Kidney (tissue), 14 donors: ENCODE data around the gene SPOCK2. TPM values are rescaled to one million over a fixed set of nuclear protein-coding genes. Genes with fewer than 3 reads are reported as not detected.

ENCODE experiments used
- DNase-seq, 5 donors: peaks; one replicate each; pipeline ENCODE4 v3.0.0-alpha.2; 2013 to 2020
- FAIRE-seq: peaks from 2 replicates; lab custom pipeline; 2012; peaks lifted over from hg19 to GRCh38; lab: Jason Lieb, UNC
- H3K27ac ChIP-seq, 2 donors: one replicate each; pipeline ENCODE4 v1.7.0; 2013; ENCODE audit warnings: low read depth in 2 of 2, low read length in 2 of 2, inconsistent platforms in 1 of 2
- H3K27me3 ChIP-seq: one replicate; pipeline ENCODE4 v1.7.1; 2013; ENCODE audit warnings: low read length, inconsistent platforms; ENCODE audit not compliant: control insufficient read depth, insufficient read depth
- H3K36me3 ChIP-seq, 3 donors: one replicate each; pipeline versions ENCODE4 v1.7.0 to v1.7.1; 2013; ENCODE audit warnings: low read length in 3 of 3, control low read depth in 1 of 3, inconsistent platforms in 1 of 3; ENCODE audit not compliant: insufficient read depth in 3 of 3, control insufficient read depth in 2 of 3
- H3K4me1 ChIP-seq, 3 donors: one replicate each; pipeline versions ENCODE4 v1.7.0 to v1.7.1; 2013; ENCODE audit warnings: low read length in 3 of 3, inconsistent platforms in 1 of 3, low read depth in 1 of 3; ENCODE audit not compliant: control insufficient read depth in 2 of 3, insufficient read depth in 2 of 3
- H3K4me3 ChIP-seq, 3 donors: one replicate each; pipeline versions ENCODE4 v1.7.0 to v1.8.1; 2013; ENCODE audit warnings: low read length in 3 of 3, control low read depth in 1 of 3, inconsistent platforms in 1 of 3
- H3K9ac ChIP-seq, 3 donors: one replicate each; pipeline versions ENCODE4 v1.7.0 to v1.7.1; 2013; ENCODE audit warnings: low read length in 3 of 3, control low read depth in 1 of 3, inconsistent platforms in 1 of 3
- H3K9me3 ChIP-seq, 3 donors: one replicate each; pipeline versions ENCODE4 v1.7.0 to v1.7.1; 2013; ENCODE audit warnings: low read length in 3 of 3, control low read depth in 1 of 3, inconsistent platforms in 1 of 3; ENCODE audit not compliant: control insufficient read depth in 2 of 3, insufficient read depth in 1 of 3
- CTCF ChIP-seq: IDR thresholded peaks from 3 replicates; pipeline ENCODE4 v1.5.1; 2012; ENCODE audit warnings: mild to moderate bottlenecking, moderate library complexity, borderline replicate concordance; ENCODE audit not compliant: insufficient read depth; ENCODE audit errors: extremely low read depth
- intact Hi-C: fragments of 100-400 bp; cut with DNase I; formaldehyde crosslinking; loops from one replicate; pipeline ENCODE4 v1.11.1; 2022
- polyA plus RNA-seq: library from polyadenylated mRNA; stranded (reverse); fragments of 350-450 nt; fragmentation: Illumina TruSeq; extraction: RNeasy Lipid Tissue Mini Kit (QIAGEN cat#74804); gene quantifications from one replicate; pipeline ENCODE4 v1.2.3, GENCODE V29; 2014; ENCODE audit warnings: low read depth, low replicate concordance; ENCODE audit not compliant: insufficient read depth
- total RNA-seq: library from RNA; stranded (reverse); fragmentation: NEBNext Ultra II Directional; extraction: Animal tissue kit (Norgen Biotek cat#: 25700); gene quantifications from one replicate; pipeline ENCODE4 v1.2.1, GENCODE V29; 2021
- donor health status: control.
- donor health status: control.
- donor health status: control.
- donor health status: control.
- donor health status: control.
- donor health status: DM: yes; HTN: yes; CAD: no.
- donor health status: Normal renal cell carcinoma (clear cell type).

Gene SPOCK2
- total and polyA plus RNA-seq, 2 donors from 2014 or later, result 19.7 to 103 TPM

- no peak for FAIRE-seq
- DNase-seq, result peak in 4 of 5 donors; percentile 77 to 85 (median 82)
- Histone ChIP-seq H3K4me1 (no peaks in the 10 kb centered on the region), H3K36me3 (no peaks in the 10 kb centered on the region), H3K27me3 (no peaks in the 10 kb centered on the region), H3K9me3 (no peaks in the 10 kb centered on the region), H3K4me3 (no peak overlapping the region), H3K27ac (no peak overlapping the region), H3K9ac (no peak overlapping the region)
- intact Hi-C loops, result no loop called here
- no peak for TF ChIP-seq CTCF
Measured at GRCh38 chr10:72079356-72079755, 9.0 kb downstream of the SPOCK2 start.

GRCh38 chr10:72077275-72077990 is 10.9 kb downstream of the SPOCK2 start:
- intact Hi-C loops, result no loop called here

GRCh38 chr10:72076756-72077155 is 11.6 kb downstream of the SPOCK2 start:
- H3K27ac ChIP-seq, result no peak overlapping the region
- H3K9me3 ChIP-seq, result no peaks in the 10 kb centered on the region
- H3K27me3 ChIP-seq, result no peaks in the 10 kb centered on the region
- no peak for DNase-seq
- H3K9ac ChIP-seq, result no peak overlapping the region
- no peak for TF ChIP-seq CTCF
- no peaks in the 10 kb centered on the region for H3K36me3 ChIP-seq
- intact Hi-C loops, result no loop called here
- no peaks in the 10 kb centered on the region for H3K4me1 ChIP-seq
- H3K4me3 ChIP-seq, result no peak overlapping the region
- FAIRE-seq, result no peak

More at GRCh38 chr10:72077275-72077990, 10.9 kb downstream of the SPOCK2 start:
- no peak for DNase-seq
- no peak for TF ChIP-seq CTCF
- H3K36me3 ChIP-seq, result no peaks in the 10 kb centered on the region
- H3K9ac ChIP-seq, result no peak overlapping the region
- H3K4me1 ChIP-seq, result no peaks in the 10 kb centered on the region
- H3K27ac ChIP-seq, result no peak overlapping the region
- H3K4me3 ChIP-seq, result no peak overlapping the region
- no peaks in the 10 kb centered on the region for H3K27me3 ChIP-seq
- H3K9me3 ChIP-seq, result no peaks in the 10 kb centered on the region
- no peak for FAIRE-seq
